ENCODE measurements around the gene TMCO6. TPM values are rescaled to one million over a fixed set of nuclear protein-coding genes. Genes with fewer than 3 reads are reported as not detected.

TMCO6 gene
- total and polyA plus RNA-seq, 2 of the 8 experiments (the other 6 are each of a cell fraction or from before 2014, with no cell fraction given), result 29.0 to 40.9 TPM

GRCh38 chr5:140590861-140591260 is 48.4 kb upstream of the TMCO6 start (continued):
- TF ChIP-seq RXRA (IDR thresholded peaks at IDR 0.05; ENCODE audit: insufficient read depth, low read depth, low read length) (no peak), POLR2AphosphoS5 (IDR thresholded peaks at IDR 0.05; ENCODE audit: low read depth, low read length) (no peak), RAD21 (IDR thresholded peaks at IDR 0.05 in 1 of 2, conservative IDR thresholded peaks at IDR 0.05 in 1 of 2; ENCODE audit: low read depth in 2 of 2, low read length in 2 of 2) (no peak), ZNF274 (IDR thresholded peaks at IDR 0.05; ENCODE audit: borderline replicate concordance, extremely low read depth, low read length) (no peak), TEAD4 (IDR thresholded peaks at IDR 0.05; ENCODE audit: low read depth, low read length) (no peak), NRF1 (IDR thresholded peaks at IDR 0.05; ENCODE audit: low read depth, low read length) (no peak)

Measured in H1 (cell line).